HCT116 (cell line): ENCODE results near the gene PLBD2. TPM values are rescaled to one million over a fixed set of nuclear protein-coding genes. Genes with fewer than 3 reads are reported as not detected.

ENCODE experiments used
- ATAC-seq: fragments of 200-7000 bp; cut with Tn5 transposase; 2 replicates; pipeline ENCODE4 v1.9.1; 2020; ENCODE audit warnings: mild to moderate bottlenecking, moderate library complexity
- BruUV-seq: library from RNA; stranded (reverse); fragments of 400-500 nt; replicated peaks from 2 replicates; lab custom pipeline; 2021; lab: Mats Ljungman, UMichigan
- CTCF ChIA-PET: fragments of 300-600 bp; sonication (Branson Sonifier 250); formaldehyde crosslinking; loops from one replicate; lab custom pipeline; 2021; ENCODE audit warnings: antibody characterized with exemption; lab: Charles Lee
- POLR2A ChIA-PET: fragments of 300-600, 350-600 bp; sonication (Branson Sonifier 250); formaldehyde crosslinking; loops from one replicate; lab custom pipeline; 2021; ENCODE audit warnings: antibody characterized with exemption; lab: Charles Lee
- RAD21 ChIA-PET, 2 experiments: fragments of 300-600 bp; sonication (Branson Sonifier 250); formaldehyde crosslinking; loops; one replicate each; lab custom pipeline; 2023; ENCODE audit warnings: low total read pairs in 2 of 2; ENCODE audit not compliant: uncharacterized antibody in 2 of 2, unreplicated experiment in 2 of 2, low non-redundant PET in 1 of 2; lab: Charles Lee
- DNase-seq: peaks from one replicate; pipeline ENCODE4 v3.0.0-alpha.2; 2010; ENCODE audit warnings: low read depth, low spot score
- H2AFZ ChIP-seq: fragments of 200-600 bp; shearing (Covaris generic), sonication (generic); 2 replicates; pipeline ENCODE4 v1.6.1; 2017; ENCODE audit warnings: low read depth, mixed run types, mixed read lengths, antibody characterized with exemption, low read length; ENCODE audit not compliant: poor library complexity, severe bottlenecking
- H3K27ac ChIP-seq: 2 replicates; pipeline ENCODE4 v1.5.1; 2012; ENCODE audit warnings: low read depth, low read length
- H3K27me3 ChIP-seq: fragments of 200-600 bp; sonication (generic); 2 replicates; pipeline ENCODE4 v1.6.1; 2016; ENCODE audit warnings: mixed run types, low read length, mixed read lengths; ENCODE audit not compliant: insufficient read depth
- H3K36me3 ChIP-seq, 2 experiments: fragments of 200-500 bp in 1 of 2; fragments of 200-600 bp in 1 of 2; sonication (Bioruptor generic) in 1 of 2; sonication (generic) in 1 of 2; 2 replicates each; pipeline versions ENCODE4 v1.5.1 to v1.6.1; 2014 to 2016; ENCODE audit warnings: low read length in 2 of 2, inconsistent platforms in 1 of 2, mixed read lengths in 1 of 2, mixed run types in 1 of 2; ENCODE audit not compliant: insufficient read depth in 2 of 2, control insufficient read depth in 1 of 2
- H3K4me1 ChIP-seq, 2 experiments: fragments of 200-600 bp in 1 of 2; sonication (generic) in 1 of 2; 2 replicates each; pipeline versions ENCODE4 v1.5.1 to v1.6.1; 2012 to 2017; ENCODE audit warnings: low read length in 2 of 2, inconsistent platforms in 1 of 2, mild to moderate bottlenecking in 1 of 2, mixed read lengths in 1 of 2, mixed run types in 1 of 2, moderate library complexity in 1 of 2; ENCODE audit not compliant: insufficient read depth in 2 of 2, control insufficient read depth in 1 of 2
- H3K4me2 ChIP-seq: fragments of 200-600 bp; sonication (generic); 2 replicates; pipeline ENCODE4 v1.6.1; 2017; ENCODE audit warnings: mixed run types, low read length, mixed read lengths
- H3K4me3 ChIP-seq, 2 experiments: fragments of 200-600 bp in 1 of 2; sonication (generic) in 1 of 2; replicated peaks in 1 of 2; 2 replicates each; pipeline ENCODE4 v1.5.1; 2011 to 2016; ENCODE audit warnings: low read length in 2 of 2, control low read depth in 1 of 2, low read depth in 1 of 2, mild to moderate bottlenecking in 1 of 2, mixed read lengths in 1 of 2, mixed run types in 1 of 2
- H3K79me2 ChIP-seq: fragments of 200-600 bp; sonication (generic); 2 replicates; pipeline ENCODE4 v1.6.1; 2017; ENCODE audit warnings: mild to moderate bottlenecking, mixed run types, low read length, moderate library complexity, mixed read lengths; ENCODE audit not compliant: insufficient read depth
- H3K9ac ChIP-seq: fragments of 200-600 bp; sonication (generic); 2 replicates; pipeline ENCODE4 v1.6.1; 2016; ENCODE audit warnings: low read length, mixed read lengths
- H3K9me2 ChIP-seq: fragments of 200-600 bp; sonication (generic), shearing (Covaris generic); 2 replicates; pipeline ENCODE4 v1.6.1; 2017; ENCODE audit warnings: mixed run types, mild to moderate bottlenecking, moderate library complexity; ENCODE audit not compliant: insufficient read depth
- H3K9me3 ChIP-seq, 2 experiments: fragments of 200-500 bp in 1 of 2; fragments of 200-600 bp in 1 of 2; sonication (Bioruptor generic) in 1 of 2; sonication (generic) in 1 of 2; 2 replicates each; pipeline ENCODE4 v1.6.1; 2014 to 2017; ENCODE audit warnings: low read length in 2 of 2, mixed read lengths in 2 of 2, inconsistent platforms in 1 of 2, low read depth in 1 of 2, mild to moderate bottlenecking in 1 of 2, mixed run types in 1 of 2, moderate library complexity in 1 of 2; ENCODE audit not compliant: control insufficient read depth in 1 of 2, insufficient read depth in 1 of 2
- H4K20me1 ChIP-seq: fragments of 200-600 bp; sonication (generic), shearing (Covaris generic); 2 replicates; pipeline ENCODE4 v1.6.1; 2017; ENCODE audit warnings: mixed run types, mild to moderate bottlenecking, moderate library complexity; ENCODE audit not compliant: insufficient read depth
- EGR1 ChIP-seq: IDR thresholded peaks from 2 replicates; pipeline ENCODE4 v1.6.1; 2012; ENCODE audit warnings: low read depth
- ELF1 ChIP-seq: IDR thresholded peaks from 2 replicates; pipeline ENCODE4 v1.6.1; 2012; ENCODE audit warnings: low read depth, borderline replicate concordance
- EZH2phosphoT487 ChIP-seq: fragments of 200-600 bp; IDR thresholded peaks from 2 replicates; pipeline ENCODE4 v1.6.1; 2018; ENCODE audit warnings: antibody characterized with exemption, borderline replicate concordance
- JUND ChIP-seq: IDR thresholded peaks from 2 replicates; pipeline ENCODE4 v1.6.1; 2012
- MAX ChIP-seq: IDR thresholded peaks from 2 replicates; pipeline ENCODE4 v1.6.1; 2012
- POLR2A ChIP-seq: IDR thresholded peaks from 2 replicates; pipeline ENCODE4 v1.7.0; 2011; ENCODE audit warnings: borderline replicate concordance; ENCODE audit not compliant: insufficient read depth, insufficient read length; ENCODE audit errors: extremely low read depth
- POLR2AphosphoS5 ChIP-seq: IDR thresholded peaks from 2 replicates; pipeline ENCODE4 v1.6.1; 2011; ENCODE audit warnings: mild to moderate bottlenecking, low read depth, low read length, moderate library complexity
- RAD21 ChIP-seq: IDR thresholded peaks from 2 replicates; pipeline ENCODE4 v1.6.1; 2012; ENCODE audit warnings: low read depth, mild to moderate bottlenecking
- SP1 ChIP-seq: IDR thresholded peaks from 2 replicates; pipeline ENCODE4 v1.6.1; 2012; ENCODE audit warnings: low read depth
- SRF ChIP-seq: IDR thresholded peaks from 2 replicates; pipeline ENCODE4 v1.6.1; 2012; ENCODE audit warnings: low read depth
- YY1 ChIP-seq: IDR thresholded peaks from 2 replicates; pipeline ENCODE4 v1.6.1; 2011; ENCODE audit warnings: low read length, low read depth, moderate library complexity, mild to moderate bottlenecking; ENCODE audit not compliant: insufficient replicate concordance; ENCODE audit errors: extremely low read depth
- ZNF274 ChIP-seq: fragments of 200-500 bp; sonication (Bioruptor generic); IDR thresholded peaks from 2 replicates; pipeline ENCODE4 v1.6.1; 2014; ENCODE audit warnings: mild to moderate bottlenecking, low read depth, low read length, inconsistent platforms
- intact Hi-C: fragments of 100-400 bp; cut with micrococcal nuclease; formaldehyde crosslinking; loops from 2 replicates; pipeline ENCODE4 v1.10.0; 2022
- total RNA-seq: library from RNA; stranded (reverse); gene quantifications from one replicate; pipeline ENCODE4 v1.2.1, GENCODE V29; 2021; ENCODE audit not compliant: unreplicated experiment
- TF ChIP-seq, protein P1 (sequence below), 3 experiments: fragments of 200-600 bp in 1 of 3; sonication (generic) in 1 of 3; IDR thresholded peaks in 2 of 3; conservative IDR thresholded peaks in 1 of 3; 2 replicates each; pipeline ENCODE4 v1.5.1; 2012 to 2017; ENCODE audit warnings: low read depth in 2 of 3, low read length in 2 of 3, antibody characterized with exemption in 1 of 3, borderline replicate concordance in 1 of 3, control low read depth in 1 of 3, mild to moderate bottlenecking in 1 of 3, mixed read lengths in 1 of 3, mixed run types in 1 of 3, moderate library complexity in 1 of 3; ENCODE audit not compliant: insufficient read depth in 1 of 3
- TF ChIP-seq, protein P2 (sequence below): IDR thresholded peaks from 2 replicates; pipeline ENCODE4 v1.6.1; 2011; ENCODE audit warnings: mild to moderate bottlenecking, low read length, moderate library complexity; ENCODE audit not compliant: insufficient replicate concordance; ENCODE audit errors: extremely low read depth

The PLBD2 gene
- total RNA-seq, 1 experiment from 2014 or later = 45.0 TPM

DNA sequence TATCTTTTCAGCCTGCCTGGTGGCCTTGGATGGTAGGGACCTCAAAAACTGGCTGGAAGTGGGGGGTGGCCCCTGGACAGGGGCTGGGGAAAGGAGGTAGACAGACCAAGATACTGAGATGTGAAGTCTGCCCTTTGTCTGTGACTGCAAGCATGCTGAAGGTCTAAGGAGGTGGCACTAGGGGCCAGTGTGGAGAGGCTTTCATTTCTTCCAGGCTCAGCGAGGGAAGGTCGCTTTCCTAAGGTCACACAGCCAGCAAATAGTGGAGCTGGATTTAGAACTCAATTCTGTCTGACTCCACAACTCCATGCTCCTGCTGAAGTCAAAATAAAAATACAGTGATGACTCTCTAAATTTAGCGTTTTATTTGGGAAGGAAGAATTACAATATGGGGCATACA is 11.3 kb upstream of the PLBD2 start:
- ChIA-PET RAD21 (no interaction called here), POLR2A (no interaction called here), CTCF (no interaction called here)
- Histone ChIP-seq H4K20me1 (no peaks in the 10 kb centered on the region), H3K9me3 (no peaks in the 10 kb centered on the region), H3K9me2 (no peaks in the 10 kb centered on the region), H3K4me2 (no peak overlapping the region), H3K36me3 (no peaks in the 10 kb centered on the region), H2AFZ (no peak overlapping the region), H3K9ac (no peak overlapping the region), H3K4me3 (no peak overlapping the region), H3K4me1 (no peaks in the 10 kb centered on the region), H3K79me2 (no peaks in the 10 kb centered on the region), H3K27ac (no peak overlapping the region), H3K27me3 (no peaks in the 10 kb centered on the region)
- intact Hi-C loops = no loop called here
- BruUV-seq = no TSS peak
- peak; percentile 75 for ATAC-seq
- no peak for TF ChIP-seq JUND
- TF ChIP-seq ZNF274 = no peak
- TF ChIP-seq POLR2AphosphoS5 = no peak
- TF ChIP-seq, protein P1, sequence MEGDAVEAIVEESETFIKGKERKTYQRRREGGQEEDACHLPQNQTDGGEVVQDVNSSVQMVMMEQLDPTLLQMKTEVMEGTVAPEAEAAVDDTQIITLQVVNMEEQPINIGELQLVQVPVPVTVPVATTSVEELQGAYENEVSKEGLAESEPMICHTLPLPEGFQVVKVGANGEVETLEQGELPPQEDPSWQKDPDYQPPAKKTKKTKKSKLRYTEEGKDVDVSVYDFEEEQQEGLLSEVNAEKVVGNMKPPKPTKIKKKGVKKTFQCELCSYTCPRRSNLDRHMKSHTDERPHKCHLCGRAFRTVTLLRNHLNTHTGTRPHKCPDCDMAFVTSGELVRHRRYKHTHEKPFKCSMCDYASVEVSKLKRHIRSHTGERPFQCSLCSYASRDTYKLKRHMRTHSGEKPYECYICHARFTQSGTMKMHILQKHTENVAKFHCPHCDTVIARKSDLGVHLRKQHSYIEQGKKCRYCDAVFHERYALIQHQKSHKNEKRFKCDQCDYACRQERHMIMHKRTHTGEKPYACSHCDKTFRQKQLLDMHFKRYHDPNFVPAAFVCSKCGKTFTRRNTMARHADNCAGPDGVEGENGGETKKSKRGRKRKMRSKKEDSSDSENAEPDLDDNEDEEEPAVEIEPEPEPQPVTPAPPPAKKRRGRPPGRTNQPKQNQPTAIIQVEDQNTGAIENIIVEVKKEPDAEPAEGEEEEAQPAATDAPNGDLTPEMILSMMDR (IDR thresholded peaks at IDR 0.05 in 2 of 3, conservative IDR thresholded peaks at IDR 0.05 in 1 of 3; ENCODE audit: borderline replicate concordance in 1 of 3, insufficient read depth in 1 of 3, low read depth in 2 of 3, low read length in 2 of 3) = peak in 1 of 3 experiments; percentile 17; a peak in 1 of 6 replicates
- TF ChIP-seq YY1 = no peak
- no peak for TF ChIP-seq POLR2A
- TF ChIP-seq MAX = no peak
- no peak for DNase-seq

DNA sequence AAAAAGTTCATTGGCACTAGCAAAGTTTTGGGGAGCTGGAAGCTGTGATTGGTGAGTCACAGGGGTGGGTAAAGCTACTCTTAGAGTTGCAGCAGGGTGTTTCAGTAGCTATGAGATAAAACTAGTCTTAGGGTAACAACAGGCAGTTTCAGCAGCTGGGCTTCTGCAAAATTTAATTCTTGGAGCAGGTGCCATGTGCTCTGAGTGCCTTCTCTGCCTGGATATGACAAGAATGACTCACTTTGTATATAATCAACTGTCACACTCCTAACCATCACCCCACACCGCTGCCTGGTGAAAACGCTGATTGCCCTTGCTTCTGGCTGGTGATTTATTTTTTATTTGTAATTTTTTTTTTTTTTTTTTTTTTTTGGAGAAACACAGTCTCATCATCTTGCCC is 10.5 kb upstream of the PLBD2 start:
- RAD21 ChIA-PET = no interaction called here
- H3K27me3 ChIP-seq = no peaks in the 10 kb centered on the region
- no peak overlapping the region for H2AFZ ChIP-seq
- H3K9ac ChIP-seq = no peak overlapping the region
- no peak overlapping the region for H3K4me2 ChIP-seq
- intact Hi-C loops = no loop called here
- no peaks in the 10 kb centered on the region for H3K79me2 ChIP-seq
- ATAC-seq (no peak), DNase-seq (no peak)
- TF ChIP-seq SRF = no peak
- no peak for TF ChIP-seq JUND
- TF ChIP-seq YY1 = no peak
- no peak for TF ChIP-seq RAD21
- no peak for TF ChIP-seq POLR2AphosphoS5
- no peak for TF ChIP-seq EZH2phosphoT487
- TF ChIP-seq ELF1 = no peak
- no peak for TF ChIP-seq POLR2A
- TF ChIP-seq EGR1 = no peak
- TF ChIP-seq, protein P2, sequence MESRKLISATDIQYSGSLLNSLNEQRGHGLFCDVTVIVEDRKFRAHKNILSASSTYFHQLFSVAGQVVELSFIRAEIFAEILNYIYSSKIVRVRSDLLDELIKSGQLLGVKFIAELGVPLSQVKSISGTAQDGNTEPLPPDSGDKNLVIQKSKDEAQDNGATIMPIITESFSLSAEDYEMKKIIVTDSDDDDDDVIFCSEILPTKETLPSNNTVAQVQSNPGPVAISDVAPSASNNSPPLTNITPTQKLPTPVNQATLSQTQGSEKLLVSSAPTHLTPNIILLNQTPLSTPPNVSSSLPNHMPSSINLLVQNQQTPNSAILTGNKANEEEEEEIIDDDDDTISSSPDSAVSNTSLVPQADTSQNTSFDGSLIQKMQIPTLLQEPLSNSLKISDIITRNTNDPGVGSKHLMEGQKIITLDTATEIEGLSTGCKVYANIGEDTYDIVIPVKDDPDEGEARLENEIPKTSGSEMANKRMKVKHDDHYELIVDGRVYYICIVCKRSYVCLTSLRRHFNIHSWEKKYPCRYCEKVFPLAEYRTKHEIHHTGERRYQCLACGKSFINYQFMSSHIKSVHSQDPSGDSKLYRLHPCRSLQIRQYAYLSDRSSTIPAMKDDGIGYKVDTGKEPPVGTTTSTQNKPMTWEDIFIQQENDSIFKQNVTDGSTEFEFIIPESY = no peak
- no peak for TF ChIP-seq SP1
- H3K4me1 ChIP-seq = no peaks in the 10 kb centered on the region
- no peak overlapping the region for H3K27ac ChIP-seq
- no peak overlapping the region for H3K4me3 ChIP-seq
- POLR2A ChIA-PET = no interaction called here
- H4K20me1 ChIP-seq = no peaks in the 10 kb centered on the region
- BruUV-seq = no TSS peak
- H3K9me3 ChIP-seq = no peaks in the 10 kb centered on the region
- CTCF ChIA-PET = no interaction called here
- H3K36me3 ChIP-seq = no peaks in the 10 kb centered on the region
- no peaks in the 10 kb centered on the region for H3K9me2 ChIP-seq
